NB4 (cell line): ENCODE results near the gene SAMM50.

Source experiments
- CTCF ChIP-seq: IDR thresholded peaks from one replicate; pipeline ENCODE4 v1.5.1; 2012; ENCODE audit warnings: low read depth, low read length
- MYC ChIP-seq: IDR thresholded peaks from 2 replicates; pipeline ENCODE4 v1.6.1; 2011; ENCODE audit warnings: low read depth, low read length
- POLR2A ChIP-seq: IDR thresholded peaks from 2 replicates; pipeline ENCODE4 v1.6.1; 2011; ENCODE audit warnings: mild to moderate bottlenecking; ENCODE audit not compliant: insufficient read length; ENCODE audit errors: extremely low read depth

GRCh38 chr22:43978558-43978957 lies 23.3 kb downstream of the SAMM50 start:
- TF ChIP-seq CTCF (no peak), POLR2A (no peak), MYC (no peak)
